Measurements from ENCODE around the gene RNF2. TPM values are rescaled to one million over a fixed set of nuclear protein-coding genes. Genes with fewer than 3 reads are reported as not detected.

RNF2 gene
- total and polyA plus RNA-seq, 2 of the 13 experiments (the other 11 are each of a cell fraction or from before 2014, with no cell fraction given) = 19.3 to 21.7 TPM

DNA sequence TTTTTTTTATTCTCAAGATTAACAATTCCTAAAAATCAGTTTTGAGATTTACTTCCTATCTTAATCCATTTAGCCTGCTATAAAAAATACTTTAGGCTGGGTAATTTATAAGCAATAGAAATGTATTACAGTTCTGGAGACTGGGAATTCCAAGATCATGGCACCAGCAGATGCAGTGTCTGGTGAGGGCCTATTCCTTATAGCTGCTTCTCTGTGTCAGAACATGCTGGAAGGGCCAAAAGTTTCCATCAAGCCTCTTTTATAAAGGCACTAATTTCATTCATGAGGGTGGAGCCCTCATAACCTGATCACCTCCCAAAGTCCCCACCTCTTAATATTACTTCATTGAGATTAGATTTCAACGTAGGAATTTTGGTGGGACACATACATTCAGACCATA is 41.7 kb downstream of the RNF2 start:
- no peaks in the 10 kb centered on the region for H3K9me3 ChIP-seq (ENCODE audit: low read length)
- H3K36me3 ChIP-seq (replicated peaks in 1 of 2; ENCODE audit: control insufficient read depth in 1 of 2, insufficient read depth in 2 of 2, low read length in 2 of 2) = peaks cover 3 to 5% of the 10 kb centered on the region in 2 experiments; a peak in 3 of 5 replicates
- no peaks in the 10 kb centered on the region; a peak in 1 of 5 replicates for H3K27me3 ChIP-seq (ENCODE audit: control insufficient read depth in 1 of 2, insufficient read depth in 2 of 2, low read length in 2 of 2)
- H3K4me1 ChIP-seq (ENCODE audit: insufficient read depth, low read length) = no peaks in the 10 kb centered on the region
- no peak overlapping the region for H3K4me3 ChIP-seq (replicated peaks in 1 of 3; ENCODE audit: insufficient read depth in 1 of 3, low read depth in 2 of 3, low read length in 3 of 3)
- ATAC-seq (no peak), DNase-seq (ENCODE audit: low spot score) (no peak), FAIRE-seq (no peak)
- 92% methylated on average over 1 of the region's 1 CpG for WGBS (ENCODE audit: low lambda C conversion rate)
- intact Hi-C loops (cut with micrococcal nuclease; ENCODE audit: unreplicated experiment) (no loop called here), in situ Hi-C loops (cut with HindIII; ENCODE audit: extremely low pct_ligation_motif_present, low pct_unique_long_range_greater_than_20kb) (no loop called here)
- ChIA-PET POLR2A (no interaction called here), CTCF (ENCODE audit: low intra/inter-chr PET ratio, low total read pairs) (no interaction called here)
- no peak overlapping the region for H3K4me2 ChIP-seq (ENCODE audit: low read depth, low read length)
- no peak overlapping the region for H2AFZ ChIP-seq (ENCODE audit: low read length)
- H3K27ac ChIP-seq (ENCODE audit: extremely low read length, insufficient read depth, low read length) = no peak overlapping the region
- BruUV-seq (replicated peaks) = no TSS peak
- H3K79me2 ChIP-seq (ENCODE audit: insufficient read depth, low read length) = peaks cover 9% of the 10 kb centered on the region
- TF ChIP-seq ZNF12 (CRISPR knock-in tag; IDR thresholded peaks at IDR 0.05) (peak; percentile 83), CBFB (CRISPR knock-in tag; IDR thresholded peaks at IDR 0.05) (no peak)
- H3K9ac ChIP-seq (ENCODE audit: insufficient read depth, low read depth, low read length) = no peak overlapping the region
- H4K20me1 ChIP-seq (ENCODE audit: insufficient read depth, low read length) = no peaks in the 10 kb centered on the region

DNA sequence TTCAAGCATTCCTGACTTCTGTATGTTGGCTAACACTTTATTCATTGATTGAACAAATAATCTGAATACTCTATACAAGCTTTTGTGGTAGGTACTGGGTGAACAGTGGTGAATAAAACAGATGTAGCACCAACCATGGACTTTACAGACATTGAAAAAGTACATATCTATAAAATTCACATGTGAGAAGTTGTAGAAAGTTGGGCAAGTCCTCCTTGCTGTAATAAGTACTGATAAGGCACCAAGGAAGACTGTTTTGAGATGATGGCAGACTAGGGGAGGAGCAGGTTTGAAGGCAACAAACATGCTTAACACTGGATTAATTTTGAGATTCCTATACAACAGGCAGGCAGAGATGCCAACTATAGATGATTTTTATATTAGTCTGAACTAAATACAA is 42.4 kb downstream of the RNF2 start:
- Histone ChIP-seq H4K20me1 (ENCODE audit: insufficient read depth, low read length) (no peaks in the 10 kb centered on the region), H3K4me1 (ENCODE audit: insufficient read depth, low read length) (no peaks in the 10 kb centered on the region), H3K4me2 (ENCODE audit: low read depth, low read length) (no peak overlapping the region), H3K36me3 (replicated peaks in 1 of 2; ENCODE audit: control insufficient read depth in 1 of 2, insufficient read depth in 2 of 2, low read length in 2 of 2) (peaks cover 3 to 5% of the 10 kb centered on the region in 2 experiments; a peak in 3 of 5 replicates), H3K79me2 (ENCODE audit: insufficient read depth, low read length) (peaks cover 7% of the 10 kb centered on the region), H3K9ac (ENCODE audit: insufficient read depth, low read depth, low read length) (no peak overlapping the region), H3K27me3 (ENCODE audit: control insufficient read depth in 1 of 2, insufficient read depth in 2 of 2, low read length in 2 of 2) (no peaks in the 10 kb centered on the region; a peak in 1 of 5 replicates), H2AFZ (ENCODE audit: low read length) (no peak overlapping the region), H3K9me3 (ENCODE audit: low read length) (no peaks in the 10 kb centered on the region), H3K4me3 (replicated peaks in 1 of 3; ENCODE audit: insufficient read depth in 1 of 3, low read depth in 2 of 3, low read length in 3 of 3) (no peak overlapping the region), H3K27ac (ENCODE audit: extremely low read length, insufficient read depth, low read length) (no peak overlapping the region)
- POLR2A ChIA-PET = no interaction called here
- CTCF ChIA-PET (ENCODE audit: low intra/inter-chr PET ratio, low total read pairs) = no interaction called here
- intact Hi-C loops (cut with micrococcal nuclease; ENCODE audit: unreplicated experiment) = no loop called here
- FAIRE-seq (no peak), DNase-seq (ENCODE audit: low spot score) (no peak), ATAC-seq (no peak)
- in situ Hi-C loops (cut with HindIII; ENCODE audit: extremely low pct_ligation_motif_present, low pct_unique_long_range_greater_than_20kb) = no loop called here
- no TSS peak for BruUV-seq (replicated peaks)
- TF ChIP-seq, protein P1, sequence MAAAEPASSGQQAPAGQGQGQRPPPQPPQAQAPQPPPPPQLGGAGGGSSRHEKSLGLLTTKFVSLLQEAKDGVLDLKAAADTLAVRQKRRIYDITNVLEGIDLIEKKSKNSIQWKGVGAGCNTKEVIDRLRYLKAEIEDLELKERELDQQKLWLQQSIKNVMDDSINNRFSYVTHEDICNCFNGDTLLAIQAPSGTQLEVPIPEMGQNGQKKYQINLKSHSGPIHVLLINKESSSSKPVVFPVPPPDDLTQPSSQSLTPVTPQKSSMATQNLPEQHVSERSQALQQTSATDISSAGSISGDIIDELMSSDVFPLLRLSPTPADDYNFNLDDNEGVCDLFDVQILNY (CRISPR knock-in tag; conservative IDR thresholded peaks at IDR 0.05) = no peak
- no peak for TF ChIP-seq NFYB (CRISPR knock-in tag; IDR thresholded peaks at IDR 0.05)
- TF ChIP-seq ZNF263 (CRISPR knock-in tag; IDR thresholded peaks at IDR 0.05) = no peak
- TF ChIP-seq, protein P2, sequence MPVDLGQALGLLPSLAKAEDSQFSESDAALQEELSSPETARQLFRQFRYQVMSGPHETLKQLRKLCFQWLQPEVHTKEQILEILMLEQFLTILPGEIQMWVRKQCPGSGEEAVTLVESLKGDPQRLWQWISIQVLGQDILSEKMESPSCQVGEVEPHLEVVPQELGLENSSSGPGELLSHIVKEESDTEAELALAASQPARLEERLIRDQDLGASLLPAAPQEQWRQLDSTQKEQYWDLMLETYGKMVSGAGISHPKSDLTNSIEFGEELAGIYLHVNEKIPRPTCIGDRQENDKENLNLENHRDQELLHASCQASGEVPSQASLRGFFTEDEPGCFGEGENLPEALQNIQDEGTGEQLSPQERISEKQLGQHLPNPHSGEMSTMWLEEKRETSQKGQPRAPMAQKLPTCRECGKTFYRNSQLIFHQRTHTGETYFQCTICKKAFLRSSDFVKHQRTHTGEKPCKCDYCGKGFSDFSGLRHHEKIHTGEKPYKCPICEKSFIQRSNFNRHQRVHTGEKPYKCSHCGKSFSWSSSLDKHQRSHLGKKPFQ (CRISPR knock-in tag; IDR thresholded peaks at IDR 0.05; ENCODE audit: insufficient replicate concordance) = no peak
- TF ChIP-seq ZNF136 (CRISPR knock-in tag; IDR thresholded peaks at IDR 0.05; ENCODE audit: low read depth) = no peak
- TF ChIP-seq, protein P3, sequence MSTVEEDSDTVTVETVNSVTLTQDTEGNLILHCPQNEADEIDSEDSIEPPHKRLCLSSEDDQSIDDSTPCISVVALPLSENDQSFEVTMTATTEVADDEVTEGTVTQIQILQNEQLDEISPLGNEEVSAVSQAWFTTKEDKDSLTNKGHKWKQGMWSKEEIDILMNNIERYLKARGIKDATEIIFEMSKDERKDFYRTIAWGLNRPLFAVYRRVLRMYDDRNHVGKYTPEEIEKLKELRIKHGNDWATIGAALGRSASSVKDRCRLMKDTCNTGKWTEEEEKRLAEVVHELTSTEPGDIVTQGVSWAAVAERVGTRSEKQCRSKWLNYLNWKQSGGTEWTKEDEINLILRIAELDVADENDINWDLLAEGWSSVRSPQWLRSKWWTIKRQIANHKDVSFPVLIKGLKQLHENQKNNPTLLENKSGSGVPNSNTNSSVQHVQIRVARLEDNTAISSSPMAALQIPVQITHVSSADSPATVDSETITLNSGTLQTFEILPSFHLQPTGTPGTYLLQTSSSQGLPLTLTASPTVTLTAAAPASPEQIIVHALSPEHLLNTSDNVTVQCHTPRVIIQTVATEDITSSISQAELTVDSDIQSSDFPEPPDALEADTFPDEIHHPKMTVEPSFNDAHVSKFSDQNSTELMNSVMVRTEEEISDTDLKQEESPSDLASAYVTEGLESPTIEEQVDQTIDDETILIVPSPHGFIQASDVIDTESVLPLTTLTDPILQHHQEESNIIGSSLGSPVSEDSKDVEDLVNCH (CRISPR knock-in tag; IDR thresholded peaks at IDR 0.05) = no peak
- TF ChIP-seq, protein P4, sequence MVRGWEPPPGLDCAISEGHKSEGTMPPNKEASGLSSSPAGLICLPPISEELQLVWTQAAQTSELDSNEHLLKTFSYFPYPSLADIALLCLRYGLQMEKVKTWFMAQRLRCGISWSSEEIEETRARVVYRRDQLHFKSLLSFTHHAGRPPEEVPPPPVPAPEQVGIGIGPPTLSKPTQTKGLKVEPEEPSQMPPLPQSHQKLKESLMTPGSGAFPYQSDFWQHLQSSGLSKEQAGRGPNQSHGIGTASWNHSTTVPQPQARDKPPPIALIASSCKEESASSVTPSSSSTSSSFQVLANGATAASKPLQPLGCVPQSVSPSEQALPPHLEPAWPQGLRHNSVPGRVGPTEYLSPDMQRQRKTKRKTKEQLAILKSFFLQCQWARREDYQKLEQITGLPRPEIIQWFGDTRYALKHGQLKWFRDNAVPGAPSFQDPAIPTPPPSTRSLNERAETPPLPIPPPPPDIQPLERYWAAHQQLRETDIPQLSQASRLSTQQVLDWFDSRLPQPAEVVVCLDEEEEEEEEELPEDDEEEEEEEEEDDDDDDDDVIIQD (CRISPR knock-in tag; IDR thresholded peaks at IDR 0.05; ENCODE audit: low read depth) = no peak
- TF ChIP-seq SAP130 (CRISPR knock-in tag; IDR thresholded peaks at IDR 0.05; ENCODE audit: low read depth) = no peak
- TF ChIP-seq, protein P5, sequence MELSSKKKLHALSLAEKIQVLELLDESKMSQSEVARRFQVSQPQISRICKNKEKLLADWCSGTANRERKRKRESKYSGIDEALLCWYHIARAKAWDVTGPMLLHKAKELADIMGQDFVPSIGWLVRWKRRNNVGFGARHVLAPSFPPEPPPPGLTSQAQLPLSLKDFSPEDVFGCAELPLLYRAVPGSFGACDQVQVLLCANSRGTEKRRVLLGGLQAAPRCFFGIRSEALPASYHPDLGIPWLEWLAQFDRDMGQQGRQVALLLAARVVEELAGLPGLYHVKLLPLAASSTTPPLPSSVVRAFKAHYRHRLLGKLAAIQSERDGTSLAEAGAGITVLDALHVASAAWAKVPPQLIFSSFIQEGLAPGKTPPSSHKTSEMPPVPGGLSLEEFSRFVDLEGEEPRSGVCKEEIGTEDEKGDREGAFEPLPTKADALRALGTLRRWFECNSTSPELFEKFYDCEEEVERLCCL (CRISPR knock-in tag; IDR thresholded peaks at IDR 0.05; ENCODE audit: borderline replicate concordance) = no peak

Data from HepG2 (cell line).